RKO (cell line): ENCODE results near the gene SMG9.
A peak's percentile ranks its signal among the peaks of the same experiment; 100 is the strongest.

Experiments used
- DNase-seq: peaks from one replicate; pipeline ENCODE4 v3.0.0-alpha.2; 2016; ENCODE audit warnings: low spot score

The SMG9 gene

DNA sequence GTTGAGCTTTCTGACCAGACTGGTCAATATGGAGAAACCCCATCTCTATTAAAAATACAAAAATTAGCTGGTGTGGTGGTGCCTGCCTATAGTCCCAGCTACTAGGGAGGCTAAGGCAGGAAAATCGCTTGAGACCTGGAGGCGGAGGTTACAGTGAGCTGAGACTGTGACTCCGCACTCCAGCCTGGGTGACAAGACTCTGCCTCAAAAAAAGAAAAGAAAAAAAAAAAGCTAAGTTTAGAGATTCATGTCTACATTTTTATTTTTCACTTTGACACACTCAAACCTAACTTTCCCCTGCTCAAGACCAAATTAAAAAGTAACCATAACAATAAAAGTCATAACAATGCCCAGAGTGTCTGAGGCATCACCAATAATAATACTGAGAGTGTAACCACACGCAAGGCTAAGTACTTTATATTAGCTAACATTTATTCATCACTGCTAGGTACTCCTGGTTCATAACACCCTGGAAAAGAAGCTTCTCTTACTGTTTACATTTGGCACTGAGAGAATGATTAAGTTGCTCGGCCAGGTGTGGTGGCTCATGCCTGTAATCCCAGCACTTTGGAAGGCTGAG lies 33.2 kb downstream of the SMG9 start:
- no peak for DNase-seq

DNA sequence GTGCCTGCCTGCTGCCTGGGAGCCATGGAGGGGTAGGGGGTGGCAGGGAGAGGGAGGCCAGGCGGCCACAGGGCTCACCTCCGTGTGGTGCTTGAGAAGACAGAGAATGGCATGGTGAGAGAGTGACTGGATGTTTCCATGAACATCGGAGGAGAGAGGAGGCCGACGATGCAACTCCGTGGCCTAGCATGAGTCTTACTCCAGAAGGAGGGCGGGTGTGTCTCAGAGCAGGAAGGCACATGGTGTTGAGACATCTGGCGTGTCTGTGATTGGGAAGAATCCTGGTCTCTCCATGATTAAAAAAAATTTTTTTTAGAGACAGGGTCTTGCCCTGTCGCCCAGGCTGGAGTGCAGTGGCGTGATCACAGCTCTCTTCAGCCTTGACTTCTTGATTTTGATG lies 33.8 kb downstream of the SMG9 start:
- no peak for DNase-seq

DNA sequence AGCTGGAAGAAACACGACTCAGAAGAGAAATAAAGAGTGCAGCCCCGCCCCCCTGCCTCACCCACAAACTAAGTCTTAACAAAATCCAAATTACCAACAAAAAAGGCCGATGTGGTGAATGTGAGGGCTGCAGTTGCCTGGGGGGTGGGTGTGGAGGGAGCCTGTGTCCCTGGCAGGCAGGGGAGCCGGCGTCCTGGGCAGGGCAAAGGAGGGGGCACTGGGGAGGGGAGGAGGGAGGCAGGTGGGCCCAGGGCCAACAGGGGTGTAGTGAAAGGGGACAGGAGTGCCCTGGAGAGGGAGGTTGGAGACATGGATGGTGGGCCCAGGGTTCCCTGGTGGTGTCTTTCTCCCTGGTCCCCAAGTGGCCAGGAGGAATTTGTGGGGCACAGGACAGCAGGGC lies 34.8 kb downstream of the SMG9 start:
- DNase-seq: no peak

DNA sequence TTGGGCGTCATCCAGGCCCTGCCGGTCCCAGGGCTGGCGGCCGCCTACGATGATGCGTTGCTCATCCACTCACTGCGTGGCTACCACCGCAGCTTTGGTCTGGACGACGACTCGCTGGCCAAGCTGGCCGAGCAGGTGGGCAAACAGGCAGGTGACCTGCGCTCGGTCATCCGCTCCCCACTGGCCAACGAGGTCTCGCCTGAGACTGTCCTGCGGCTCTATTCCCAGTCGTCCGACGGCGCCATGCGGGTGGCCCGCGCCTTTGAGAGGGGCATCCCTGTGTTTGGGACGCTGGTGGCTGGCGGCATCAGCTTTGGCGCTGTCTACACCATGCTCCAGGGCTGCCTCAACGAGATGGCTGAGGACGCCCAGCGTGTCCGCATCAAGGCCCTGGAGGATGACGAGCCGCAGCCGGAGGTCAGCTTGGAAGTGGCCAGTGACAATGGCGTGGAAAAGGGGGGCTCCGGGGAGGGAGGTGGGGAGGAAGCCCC lies 35.3 kb downstream of the SMG9 start:
- no peak for DNase-seq

DNA sequence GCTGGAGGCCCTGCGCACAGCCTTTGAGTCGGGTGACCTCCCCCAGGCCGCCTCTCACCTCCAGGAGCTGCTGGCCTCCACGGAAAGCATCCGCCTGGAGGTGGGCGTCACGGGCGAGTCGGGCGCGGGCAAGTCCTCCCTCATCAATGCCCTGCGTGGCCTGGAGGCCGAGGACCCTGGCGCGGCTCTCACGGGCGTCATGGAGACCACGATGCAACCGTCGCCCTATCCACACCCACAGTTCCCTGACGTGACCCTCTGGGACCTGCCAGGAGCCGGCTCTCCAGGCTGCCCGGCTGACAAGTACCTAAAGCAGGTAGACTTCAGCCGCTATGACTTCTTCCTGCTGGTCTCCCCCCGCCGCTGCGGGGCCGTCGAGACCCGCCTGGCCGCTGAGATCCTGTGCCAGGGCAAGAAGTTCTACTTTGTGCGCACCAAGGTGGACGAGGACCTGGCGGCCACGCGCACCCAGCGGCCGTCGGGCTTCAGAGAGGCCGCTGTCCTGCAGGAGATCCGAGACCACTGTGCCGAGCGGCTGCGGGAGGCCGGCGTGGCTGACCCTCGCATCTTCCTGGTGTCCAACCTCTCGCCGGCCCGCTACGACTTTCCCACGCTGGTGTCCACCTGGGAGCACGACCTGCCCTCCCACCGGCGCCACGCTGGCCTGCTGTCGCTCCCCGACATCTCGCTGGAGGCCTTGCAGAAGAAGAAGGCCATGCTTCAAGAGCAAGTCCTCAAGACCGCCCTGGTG lies 36.0 kb downstream of the SMG9 start:
- no peak for DNase-seq

DNA sequence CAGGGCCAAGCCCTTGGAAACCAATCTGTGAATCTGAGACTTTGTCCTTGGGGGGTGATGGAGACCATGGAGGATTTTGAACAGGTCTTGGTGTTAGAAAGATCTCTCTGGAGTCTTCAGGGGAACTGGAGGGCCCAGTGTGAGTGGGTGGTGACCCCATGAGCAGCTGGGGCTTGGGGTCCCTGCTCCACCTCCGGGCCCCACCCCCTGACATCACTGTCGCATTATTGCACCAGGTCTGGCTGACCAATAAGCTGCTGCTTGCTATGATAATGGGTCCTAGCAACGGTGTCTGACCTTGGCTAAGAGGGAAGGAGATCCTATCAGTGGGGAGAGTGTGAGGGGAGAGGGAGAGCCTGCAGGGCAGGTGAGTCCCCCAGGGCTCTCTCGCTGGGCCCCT lies 39.0 kb downstream of the SMG9 start, which contains the start of gene IRGC:
Gene IRGC (plus strand): TSS at position 301 of the 400 bp plus-strand sequence. CDS start 2,483 bp downstream, outside the sequence.
- DNase-seq: no peak

DNA sequence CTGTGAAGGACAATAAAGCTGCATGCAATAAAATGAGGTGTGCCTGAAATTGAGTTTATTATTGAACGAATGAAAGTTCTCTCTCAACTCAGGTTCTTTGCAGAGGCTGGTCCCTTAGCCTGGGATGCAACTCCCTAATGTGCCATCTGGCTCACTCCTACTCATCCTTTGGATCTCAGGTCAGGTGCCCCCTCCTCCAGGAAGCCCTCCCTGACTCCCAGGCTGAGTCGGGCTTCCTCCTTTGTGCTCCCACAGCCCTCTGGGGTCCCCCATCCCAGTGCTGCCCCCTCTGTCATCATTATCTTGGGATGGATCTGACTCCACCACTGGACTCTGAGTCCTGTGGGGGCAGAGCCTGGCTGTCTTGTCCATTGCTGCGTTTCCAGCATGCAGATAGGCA lies 41.6 kb downstream of the SMG9 start:
- no peak for DNase-seq

DNA sequence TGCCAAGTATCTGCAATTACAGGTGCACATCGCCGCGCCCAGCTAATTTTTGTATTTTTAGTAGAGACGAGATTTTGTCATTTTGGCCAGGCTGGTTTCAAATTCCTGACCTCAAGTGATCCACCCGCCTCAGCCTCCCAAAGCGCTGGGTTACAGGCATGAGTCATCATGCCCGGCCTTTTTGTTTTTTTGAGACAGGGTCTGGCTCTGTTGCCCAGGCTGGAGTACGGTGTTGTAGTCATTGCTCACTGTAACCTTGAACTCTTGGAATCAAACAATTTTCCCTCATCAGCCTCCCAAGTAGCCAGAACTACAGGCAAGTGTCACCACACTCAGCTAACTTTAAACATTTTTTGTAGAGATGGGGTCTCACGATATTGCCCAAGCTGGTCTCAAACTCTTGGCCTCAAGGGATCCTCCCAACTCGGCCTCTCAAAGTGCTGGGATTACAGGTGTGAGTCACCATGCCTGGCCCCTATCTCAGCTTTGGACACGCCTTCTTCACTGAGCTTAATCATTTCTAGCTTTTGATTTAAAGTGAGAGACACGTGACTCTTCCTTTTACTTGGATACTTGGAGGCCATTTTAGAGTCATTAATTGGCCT lies 42.9 kb downstream of the SMG9 start:
- DNase-seq: peak; percentile 59

DNA sequence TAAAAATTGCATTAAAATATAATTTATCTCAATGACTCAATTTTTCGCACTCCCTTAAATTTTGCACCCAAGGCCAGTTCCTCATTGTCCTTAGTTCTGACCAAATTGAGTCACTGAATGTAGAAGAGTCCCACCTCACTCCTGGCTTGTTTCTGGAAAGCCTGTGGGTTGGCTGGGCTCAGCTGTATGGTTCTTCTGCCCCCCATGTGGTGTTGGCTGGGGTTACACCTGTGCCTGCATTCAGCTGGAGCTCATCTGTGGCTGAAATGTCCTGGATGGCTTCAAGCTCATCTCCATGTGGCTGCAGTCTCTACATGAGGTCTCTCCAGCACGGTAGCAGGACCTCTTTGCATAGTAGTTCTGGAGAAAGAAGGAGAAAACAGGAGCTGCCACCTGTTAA lies 46.0 kb downstream of the SMG9 start:
- no peak for DNase-seq

DNA sequence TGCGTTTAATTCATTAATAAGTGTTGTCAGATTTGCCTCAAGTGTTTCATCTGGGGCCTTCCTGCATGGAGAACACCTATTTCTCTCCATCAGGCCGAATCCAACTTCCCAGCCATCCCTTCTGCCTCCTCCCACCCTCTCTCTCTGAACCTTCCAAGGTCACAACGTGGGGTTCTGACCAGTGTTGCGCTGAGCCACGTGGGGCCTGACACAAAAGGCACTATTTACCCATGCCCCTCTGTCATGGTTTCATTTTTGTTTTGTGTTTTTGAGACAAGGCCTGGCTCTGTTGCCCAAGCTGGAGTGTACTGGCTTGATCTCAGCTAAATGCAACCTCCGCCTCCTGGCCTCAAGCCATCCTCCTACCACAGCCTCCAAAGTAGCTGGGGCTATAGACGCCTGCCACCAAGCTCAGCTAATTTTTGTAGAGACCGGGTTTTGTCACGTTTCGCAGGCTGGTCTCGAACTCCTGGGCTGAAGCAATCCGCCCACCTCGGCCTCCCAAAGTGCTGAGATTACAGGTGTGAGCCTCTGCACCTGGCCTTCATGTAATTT lies 47.5 kb downstream of the SMG9 start:
- no peak for DNase-seq

DNA sequence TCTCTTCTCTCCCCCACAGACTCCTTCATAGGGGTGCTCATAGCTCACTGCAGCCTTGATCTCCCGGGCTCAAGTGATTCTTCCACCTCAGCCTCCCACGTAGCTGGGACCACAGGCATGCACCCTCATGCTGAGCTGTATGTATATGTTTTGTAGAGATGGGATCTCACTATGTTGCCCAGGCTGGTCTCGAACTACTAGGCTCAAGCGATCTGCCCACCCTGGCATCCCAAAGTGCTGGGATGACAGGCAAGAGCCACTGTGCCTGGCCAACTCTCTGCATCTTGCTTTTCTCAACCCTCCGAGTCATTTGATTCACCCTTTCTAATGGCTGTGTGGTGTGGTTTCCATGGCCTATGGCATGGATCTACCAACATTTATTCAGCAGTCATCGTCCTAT lies 49.0 kb downstream of the SMG9 start:
- DNase-seq: no peak

DNA sequence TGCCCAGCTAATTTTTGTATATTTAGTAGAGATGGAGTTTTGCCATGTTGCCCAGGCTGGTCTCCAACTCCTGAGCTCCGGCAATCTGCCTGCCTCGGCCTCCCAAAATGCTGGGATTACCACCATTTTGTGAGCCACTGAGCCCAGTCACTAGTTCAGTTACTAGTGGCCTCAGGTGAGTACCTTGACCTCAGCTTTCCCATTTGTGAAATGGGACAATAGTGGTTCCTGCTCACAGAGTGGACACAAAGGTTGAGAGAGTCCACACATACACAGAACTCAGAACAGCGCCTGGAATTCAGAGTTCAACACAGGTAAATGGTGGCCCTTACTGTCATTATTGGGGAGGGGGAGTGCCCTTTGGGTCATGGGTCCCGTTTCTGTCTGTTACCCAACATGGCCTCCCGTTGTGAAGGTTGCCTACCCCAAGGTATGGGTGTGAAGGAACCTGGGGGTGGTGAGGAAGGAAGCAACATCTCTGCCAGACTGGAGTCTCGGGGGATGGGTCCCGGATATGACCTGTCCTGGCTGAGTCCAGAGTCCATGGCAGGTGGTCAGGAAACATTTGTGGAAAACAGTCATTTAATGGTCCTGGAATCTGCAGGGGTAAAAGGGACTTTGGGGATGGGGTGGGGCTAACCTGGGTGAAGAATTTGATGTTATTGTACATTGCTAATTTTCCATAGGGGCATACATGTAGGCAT lies 50.6 kb downstream of the SMG9 start:
- DNase-seq: no peak

DNA sequence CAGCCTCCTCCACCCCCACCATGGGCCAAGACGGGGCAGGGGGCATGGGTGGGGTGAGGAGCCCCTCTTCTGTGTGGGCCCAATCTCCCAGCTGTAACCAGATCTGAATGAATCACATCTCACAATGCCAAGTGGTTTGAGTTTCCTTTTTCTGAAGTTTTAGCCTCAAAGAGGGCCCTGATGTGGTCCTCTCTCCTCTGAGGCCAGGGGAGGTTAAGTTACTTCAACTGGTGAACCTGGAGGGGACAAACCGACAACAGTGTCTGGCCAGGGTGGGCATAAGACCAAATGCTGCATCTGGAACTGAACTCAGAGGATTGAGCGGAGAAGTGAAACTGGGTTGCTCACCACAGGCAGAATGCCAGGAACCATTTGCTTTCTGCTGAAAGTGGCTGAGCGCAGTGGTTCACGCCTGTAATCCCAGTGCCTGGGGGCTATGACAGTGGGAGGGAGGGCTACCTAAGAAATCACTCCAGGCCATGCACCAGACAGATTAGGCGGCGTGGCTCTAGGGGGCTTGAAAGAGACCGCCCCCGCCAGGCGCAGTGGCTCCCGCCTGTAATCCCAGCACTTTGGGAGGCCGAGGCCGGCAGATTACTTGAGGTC lies 54.3 kb downstream of the SMG9 start:
- no peak for DNase-seq

DNA sequence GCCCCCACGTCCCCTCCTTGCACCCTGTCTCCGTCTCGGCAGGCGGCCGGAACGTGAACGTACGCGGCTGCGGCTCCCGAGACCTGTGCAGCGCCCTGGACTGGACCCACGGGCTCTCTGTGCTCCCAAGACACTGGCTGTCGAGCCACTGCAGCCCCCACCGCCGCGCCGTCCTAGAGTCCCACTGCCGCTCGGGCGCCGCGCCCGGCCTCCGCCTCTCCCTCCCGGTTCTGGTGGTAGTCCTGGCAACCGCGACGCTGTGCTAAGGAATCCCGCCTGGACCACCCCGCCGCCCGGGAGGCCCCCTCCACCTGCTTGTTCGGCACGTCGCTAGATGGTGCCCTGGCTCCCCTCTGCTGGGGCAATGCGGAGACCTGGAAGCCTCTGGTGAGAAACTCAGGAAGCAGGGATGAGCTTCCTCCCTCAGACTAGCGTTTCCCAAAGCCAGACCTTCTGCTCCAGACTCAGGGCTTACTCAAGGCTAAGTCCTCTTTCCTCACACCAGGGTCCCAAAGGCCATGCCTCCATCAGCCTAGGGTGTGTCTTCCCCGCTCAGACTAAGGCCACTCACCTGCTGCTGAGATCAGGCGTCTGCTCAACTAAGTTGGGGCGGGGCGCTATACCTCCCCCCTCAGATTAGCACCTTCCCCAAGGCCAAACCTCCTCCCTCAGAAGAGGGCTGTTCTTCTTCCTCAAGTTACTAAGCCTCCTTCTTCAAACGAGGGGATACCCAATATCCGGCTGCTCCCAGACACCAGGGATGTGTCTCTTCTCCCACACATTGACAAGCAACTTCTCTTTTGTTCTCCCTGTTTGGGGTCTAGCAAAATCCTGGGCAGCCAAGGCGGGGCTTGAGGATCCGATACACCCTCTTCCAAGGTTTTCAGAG lies 55.0 kb downstream of the SMG9 start:
- no peak for DNase-seq

DNA sequence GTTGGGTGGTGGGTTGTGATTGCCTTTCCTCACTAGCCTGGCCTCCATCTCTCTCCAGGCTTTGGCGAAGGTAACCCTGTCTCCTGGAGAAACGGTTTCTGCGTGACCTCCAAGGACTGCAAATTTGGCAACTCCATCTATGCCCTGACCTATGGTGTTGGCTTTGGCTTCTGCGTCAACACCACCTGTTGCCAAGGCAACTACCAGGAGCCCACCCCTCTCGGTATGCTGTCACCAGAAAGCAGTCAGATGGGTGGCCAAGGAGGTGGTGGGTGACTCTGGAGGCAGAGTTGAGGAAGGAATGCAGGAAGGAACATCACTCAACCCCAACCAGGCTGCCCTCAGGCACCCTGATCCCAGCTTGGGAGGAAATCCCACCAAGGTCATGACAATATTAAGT lies 57.5 kb downstream of the SMG9 start:
- DNase-seq: no peak

DNA sequence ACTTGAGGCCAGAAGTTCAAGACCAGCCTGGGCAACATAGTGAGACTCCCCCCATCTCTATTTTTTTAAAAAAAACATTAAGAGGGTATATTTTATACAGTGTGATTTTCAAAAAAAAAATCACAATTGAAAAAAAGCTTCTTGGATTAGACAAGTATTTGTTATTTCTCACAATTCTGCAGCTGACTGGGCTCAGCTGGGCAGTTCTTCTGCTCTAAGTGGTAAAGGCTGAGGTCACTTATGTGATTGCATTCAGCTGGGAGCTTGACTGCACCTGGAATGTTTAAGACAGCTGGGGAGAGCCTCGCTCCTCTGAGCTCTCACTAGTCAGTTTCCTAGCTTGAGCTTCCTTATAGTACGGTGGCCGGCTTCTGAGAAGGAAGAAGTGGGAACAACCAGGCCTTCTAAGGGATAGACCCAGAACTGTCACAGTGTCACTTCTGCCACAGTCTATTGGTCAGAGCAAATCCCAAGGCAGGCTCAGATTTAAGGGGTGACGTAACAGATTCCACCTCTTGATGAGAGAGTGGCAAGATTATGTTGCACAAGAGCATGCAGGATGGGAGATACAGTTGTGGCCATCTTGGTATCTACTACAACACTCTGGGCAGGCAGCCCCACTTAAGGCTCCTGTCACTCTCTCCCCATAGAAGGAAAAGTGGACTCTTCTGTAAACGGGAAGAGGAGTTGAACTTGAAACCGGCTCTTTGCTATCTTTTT lies 58.6 kb downstream of the SMG9 start:
- no peak for DNase-seq

DNA sequence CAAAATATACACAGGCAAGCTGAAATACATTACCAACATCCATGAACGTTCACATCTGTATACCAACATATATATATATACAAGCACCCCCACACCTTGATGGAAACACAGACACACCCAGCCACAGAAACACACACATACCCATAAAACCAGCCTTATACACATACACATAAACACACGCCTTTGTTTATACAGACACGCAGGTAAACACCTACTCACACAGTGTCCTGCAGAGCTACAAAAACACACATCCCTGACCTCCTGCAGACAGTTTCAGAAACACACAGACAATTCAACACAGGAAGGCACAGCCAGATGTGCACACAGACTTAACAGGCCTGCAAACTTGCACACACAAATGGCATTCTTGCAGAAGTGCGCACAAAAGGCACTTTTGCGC lies 60.2 kb downstream of the SMG9 start:
- DNase-seq: no peak

DNA sequence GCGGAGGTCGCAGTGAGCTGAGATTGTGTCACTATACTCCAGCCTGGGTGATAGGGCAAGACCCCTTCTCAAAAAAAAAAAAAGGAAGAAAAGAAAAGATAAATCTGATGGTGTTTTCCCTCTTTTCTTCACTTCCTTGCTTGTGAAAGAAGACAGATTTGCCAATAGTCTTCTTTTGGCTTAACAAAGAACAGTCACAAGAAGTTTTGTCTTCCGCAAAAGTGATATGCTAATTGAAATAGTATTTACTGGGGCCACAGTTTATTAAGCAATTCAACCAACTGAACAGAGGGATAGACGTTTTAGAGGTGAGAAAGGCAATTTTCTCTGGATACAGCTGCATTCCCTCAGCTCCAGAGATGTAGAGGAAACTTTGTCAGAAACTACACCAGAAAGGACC lies 61.9 kb downstream of the SMG9 start:
- DNase-seq: no peak

DNA sequence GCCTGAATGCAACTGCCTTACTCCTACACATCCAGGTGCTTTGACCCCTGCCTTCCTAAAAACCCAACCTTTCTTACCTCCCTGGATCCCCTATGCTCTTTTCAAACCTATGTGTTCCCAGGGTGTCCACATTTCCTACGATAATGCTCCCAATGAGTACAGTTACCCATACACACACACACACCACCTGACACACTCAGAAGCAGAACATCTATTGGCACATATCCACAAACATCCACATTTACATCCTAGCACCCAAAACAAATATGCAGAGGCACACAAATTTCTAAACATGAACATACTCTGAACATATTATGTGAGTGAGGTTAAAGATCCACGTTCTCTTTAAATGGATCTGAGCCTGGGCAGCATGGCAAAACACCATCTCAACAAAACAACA lies 62.4 kb downstream of the SMG9 start:
- no peak for DNase-seq

DNA sequence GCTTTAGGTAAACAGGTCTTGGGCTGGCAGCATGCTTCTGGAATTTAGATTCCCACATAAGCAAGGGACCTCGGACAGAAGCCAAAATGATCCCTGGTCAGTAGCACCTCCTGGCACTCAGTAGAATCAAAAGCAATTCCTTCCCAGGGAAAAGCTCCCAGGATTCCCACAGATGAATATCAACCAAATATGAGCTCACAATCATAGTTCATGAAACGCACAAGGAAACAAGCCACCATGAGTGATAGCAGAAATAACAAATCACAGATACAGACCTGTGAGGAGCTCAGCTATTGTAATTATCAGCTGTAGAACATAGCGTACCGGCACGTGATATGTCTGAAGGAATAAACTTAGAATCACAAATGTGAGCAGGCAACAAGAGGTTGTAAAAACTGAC lies 63.0 kb downstream of the SMG9 start:
- no peak for DNase-seq
